ENCODE measurements around the gene BORCS6.
A peak's percentile ranks its signal among the peaks of the same experiment; 100 is the strongest.

The BORCS6 gene

GRCh38 chr17:8210761-8211458, 20.9 kb upstream of the BORCS6 start:
- DNase-seq: no peak

GRCh38 chr17:8209907-8210760, 20.2 kb upstream of the BORCS6 start, which contains the start of gene AURKB:
TSS of gene AURKB (minus strand) at chr17:8210575. CDS start at chr17:8210224, 351 bp downstream.
- peak; percentile 84 to 95 (median 88) for DNase-seq

GRCh38 chr17:8206536-8206935, 16.6 kb upstream of the BORCS6 start:
- no peak for DNase-seq

- DNase-seq: no peak
These were observed 15.0 kb upstream of the BORCS6 start for GRCh38 chr17:8204761-8205555.

GRCh38 chr17:8192070-8192815, 2.3 kb upstream of the BORCS6 start:
- peak in 2 of 3 experiments; percentile 28 to 83 for DNase-seq

- no peak for DNase-seq
These were observed 526 bp upstream of the BORCS6 start for GRCh38 chr17:8190506-8190905.

- DNase-seq: peak in 2 of 3 experiments; percentile 39 to 40
These were observed 804 bp downstream of the BORCS6 start for GRCh38 chr17:8189041-8189710.

- DNase-seq: peak in 1 of 3 experiments; percentile 17
These were observed 1.6 kb downstream of the BORCS6 start for GRCh38 chr17:8188263-8188839.

- DNase-seq: peak; percentile 89 to 97 (median 90)
These were observed 2.3 kb downstream of the BORCS6 start for GRCh38 chr17:8187517-8188262.

GRCh38 chr17:8186787-8187516, 3.0 kb downstream of the BORCS6 start:
- DNase-seq: peak; percentile 88 to 98 (median 89)

GRCh38 chr17:8186446-8186786, 3.6 kb downstream of the BORCS6 start:
- no peak for DNase-seq

GRCh38 chr17:8185582-8186445, 4.2 kb downstream of the BORCS6 start:
- DNase-seq: peak; percentile 66 to 88 (median 77)

GRCh38 chr17:8176998-8177731, 12.8 kb downstream of the BORCS6 start:
- DNase-seq: no peak

GRCh38 chr17:8176197-8176940, 13.6 kb downstream of the BORCS6 start, which contains the start of gene TMEM107:
TSS of gene TMEM107 (minus strand) at chr17:8176380. CDS start at chr17:8176286, 94 bp downstream.
- DNase-seq: peak; percentile 83 to 90 (median 83)

- no peak for DNase-seq
These were observed 14.2 kb downstream of the BORCS6 start for GRCh38 chr17:8175795-8176196.

- peak in 2 of 3 experiments; percentile 35 to 46 for DNase-seq
These were observed 16.1 kb downstream of the BORCS6 start for GRCh38 chr17:8173871-8174322.

All from NCI-H1417 (cell line).